ENCODE data around the gene CRIP3. TPM values are rescaled to one million over a fixed set of nuclear protein-coding genes. Genes with fewer than 3 reads are reported as not detected.

The CRIP3 gene
- total and polyA plus RNA-seq, 2 donors (not counting 3 experiments of a cell fraction or from before 2014, with no cell fraction given), result not detected

DNA sequence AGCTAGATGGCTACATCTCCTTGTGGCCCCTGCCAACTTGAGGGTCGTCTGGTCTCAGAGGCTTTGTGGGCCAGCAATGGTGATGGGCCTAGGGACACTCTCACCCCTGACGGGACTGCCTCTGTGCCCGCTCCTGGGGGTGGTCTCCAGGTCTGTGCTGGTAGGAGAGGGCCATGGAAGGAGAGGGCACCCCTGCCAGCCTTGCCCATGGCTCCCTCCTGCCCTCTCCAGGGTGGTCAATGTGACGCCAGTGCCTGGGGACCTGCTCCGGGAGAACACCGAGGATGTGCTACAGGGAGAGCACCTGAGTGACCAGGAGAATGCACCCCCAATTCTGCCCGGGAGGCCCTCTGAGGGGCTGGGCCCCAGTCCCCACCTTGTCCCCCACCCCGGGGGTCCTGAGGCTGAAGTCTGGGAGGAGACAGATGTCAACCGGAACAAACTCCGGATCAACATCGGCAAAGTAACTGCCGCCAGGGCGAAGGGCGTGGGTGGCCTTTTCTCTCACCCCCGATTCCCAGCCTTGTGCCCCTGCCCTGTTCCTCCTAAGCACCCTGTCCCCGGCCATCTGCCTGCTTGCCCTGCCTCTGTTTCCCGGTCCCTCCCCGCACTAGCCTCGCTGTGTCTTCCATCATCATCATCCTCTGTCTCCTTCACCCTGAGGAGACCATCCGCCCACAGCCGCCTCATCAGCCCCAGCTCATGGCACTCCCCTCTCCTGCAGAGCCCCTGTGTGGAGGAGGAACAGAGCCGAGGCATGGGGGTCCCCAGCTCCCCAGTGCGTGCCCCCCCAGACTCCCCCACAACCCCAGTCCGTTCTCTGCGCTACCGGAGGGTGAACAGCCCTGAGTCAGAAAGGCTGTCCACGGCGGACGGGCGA lies 49.6 kb downstream of the CRIP3 start:
- no peaks in the 10 kb centered on the region for H4K20me1 ChIP-seq (replicated peaks; ENCODE audit: control insufficient read depth, extremely low read depth, insufficient read depth, low read length)
- CTCF ChIA-PET, result interaction anchor here (2.0 kb wide), 1 partner anchor 248 kb away, joined by 8 read pairs; no protein-coding TSS in a partner anchor
- no peaks in the 10 kb centered on the region for H3K9me1 ChIP-seq (replicated peaks; ENCODE audit: control insufficient read depth, extremely low read depth, insufficient read depth, low read length)
- H3K4me3 ChIP-seq (replicated peaks in 1 of 3; ENCODE audit: insufficient read depth in 1 of 3, low read depth in 1 of 3, low read length in 3 of 3), result no peak overlapping the region
- intact Hi-C loops (cut with micrococcal nuclease) (no loop called here), dilution Hi-C loops (cut with MboI; ENCODE audit: extremely low pct_ligation_motif_present, low sequenced_read_pairs) (no loop called here)
- no peaks in the 10 kb centered on the region for H3K4me1 ChIP-seq (ENCODE audit: control insufficient read depth, extremely low read depth, insufficient read depth, low read length)
- H3K36me3 ChIP-seq (ENCODE audit: control insufficient read depth in 2 of 2, extremely low read depth in 1 of 2, insufficient read depth in 2 of 2, low read length in 2 of 2), result no peaks in the 10 kb centered on the region
- FAIRE-seq, result no peak
- no peaks in the 10 kb centered on the region for H3K27me3 ChIP-seq (ENCODE audit: control insufficient read depth in 2 of 2, insufficient read depth in 2 of 2, low read length in 2 of 2)
- no peak overlapping the region for H2AFZ ChIP-seq (ENCODE audit: low read depth, low read length)
- H3K79me2 ChIP-seq (ENCODE audit: control insufficient read depth, insufficient read depth, low read length), result no peaks in the 10 kb centered on the region
- DNase-seq (ENCODE audit: low read depth, low spot score), result no peak
- TF ChIP-seq, protein P1, sequence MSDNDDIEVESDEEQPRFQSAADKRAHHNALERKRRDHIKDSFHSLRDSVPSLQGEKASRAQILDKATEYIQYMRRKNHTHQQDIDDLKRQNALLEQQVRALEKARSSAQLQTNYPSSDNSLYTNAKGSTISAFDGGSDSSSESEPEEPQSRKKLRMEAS (IDR thresholded peaks at IDR 0.05; ENCODE audit: insufficient read depth, insufficient read length), result no peak
- TF ChIP-seq EZH2 (IDR thresholded peaks at IDR 0.05; ENCODE audit: borderline replicate concordance, low read depth, low read length, severe bottlenecking) (no peak), JUN (IDR thresholded peaks at IDR 0.05; ENCODE audit: borderline replicate concordance, insufficient read depth, insufficient read length, low read depth) (no peak), POLR2AphosphoS5 (IDR thresholded peaks at IDR 0.05; ENCODE audit: insufficient read depth, low read depth, low read length) (no peak), POLR2A (IDR thresholded peaks at IDR 0.05; ENCODE audit: low read depth, low read length) (no peak), CTCF (IDR thresholded peaks at IDR 0.05; ENCODE audit: extremely low read depth in 1 of 2, insufficient read depth in 1 of 2, low read depth in 1 of 2, low read length in 2 of 2) (no peak), GATA2 (IDR thresholded peaks at IDR 0.05; ENCODE audit: insufficient read depth, insufficient read length, low read depth, low read length) (no peak), FOS (IDR thresholded peaks at IDR 0.05; ENCODE audit: borderline replicate concordance, insufficient read depth, low read length) (no peak), MYC (IDR thresholded peaks at IDR 0.05; ENCODE audit: low read depth, low read length) (no peak)
- BruUV-seq (replicated peaks), result no TSS peak
- POLR2A ChIA-PET, result no interaction called here
- no peak overlapping the region for H3K9ac ChIP-seq (replicated peaks; ENCODE audit: extremely low read depth, insufficient read depth, low read length)
- H3K27ac ChIP-seq (ENCODE audit: insufficient read depth, low read depth, low read length), result no peak overlapping the region
- no peak overlapping the region for H3K4me2 ChIP-seq (ENCODE audit: insufficient read depth, low read length)
- no peaks in the 10 kb centered on the region for H3K9me3 ChIP-seq (replicated peaks; ENCODE audit: control insufficient read depth, insufficient read depth, low read length)
